OCI-LY3 (cell line): ENCODE data around the gene FGD6.
"Not testable (repeated sequence)": the region's sequence is repeated elsewhere in the genome, so short reads cannot be mapped to it uniquely, and the experiment has no call there.

Source experiments
- CTCF ChIP-seq: fragments of 200-600, 300-600 bp; sonication (generic); IDR thresholded peaks from 2 replicates; pipeline ENCODE4 v1.5.1; 2014; ENCODE audit warnings: antibody characterized with exemption, low read length, low read depth
- EZH2phosphoT487 ChIP-seq: fragments of 200-600 bp; shearing (Covaris generic); IDR thresholded peaks from 2 replicates; pipeline ENCODE4 v1.6.1; 2018; ENCODE audit warnings: antibody characterized with exemption, mixed run types, low read depth

DNA sequence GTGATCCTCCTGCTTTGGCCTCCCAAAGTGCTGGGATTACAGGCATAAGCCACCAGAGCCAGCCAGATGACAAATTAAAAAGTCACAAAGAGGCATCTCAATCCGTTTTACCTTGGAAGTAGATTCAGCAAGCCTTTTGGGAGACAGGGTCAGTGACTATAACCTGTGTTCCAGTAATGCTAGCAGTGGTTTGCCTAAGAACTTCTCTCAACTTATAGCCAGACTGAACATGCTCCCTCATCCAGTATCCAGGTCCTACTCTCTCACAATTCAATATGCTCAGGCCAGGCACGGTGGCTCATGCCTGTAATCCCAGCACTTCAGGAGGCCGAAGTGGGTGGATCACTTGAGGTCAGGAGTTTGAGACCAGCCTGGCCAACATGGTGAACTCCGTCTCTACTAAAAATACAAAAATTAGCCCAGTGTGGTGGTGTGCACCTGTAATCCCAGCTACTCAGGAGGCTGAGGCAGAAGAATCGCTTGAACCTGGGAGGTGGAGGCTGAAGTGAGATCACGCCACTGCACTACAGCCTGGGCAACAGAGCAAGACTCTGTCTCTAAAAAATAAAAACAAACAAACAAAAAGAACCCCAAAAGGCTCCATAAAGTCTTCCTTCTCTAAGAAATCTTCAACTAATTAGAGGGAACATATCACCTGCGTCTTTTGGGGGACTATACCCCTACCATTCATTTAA is 20.2 kb downstream of the FGD6 start:
- not testable (repeated sequence) for TF ChIP-seq CTCF, EZH2phosphoT487
